Hepatocyte (in vitro differentiated cells): ENCODE measurements around the gene SORCS2.

Source experiments
- EZH2 ChIP-seq: fragments of 200-600 bp; sonication (generic); IDR thresholded peaks from 2 replicates; pipeline ENCODE4 v1.6.1; 2016; ENCODE audit warnings: antibody characterized with exemption, mild to moderate bottlenecking, borderline replicate concordance
- EZH2phosphoT487 ChIP-seq: fragments of 200-600 bp; sonication (generic); IDR thresholded peaks from one replicate; pipeline ENCODE4 v1.6.1; 2018; ENCODE audit warnings: antibody characterized with exemption, mild to moderate bottlenecking, low read depth, moderate library complexity; ENCODE audit not compliant: unreplicated experiment, severe bottlenecking

DNA sequence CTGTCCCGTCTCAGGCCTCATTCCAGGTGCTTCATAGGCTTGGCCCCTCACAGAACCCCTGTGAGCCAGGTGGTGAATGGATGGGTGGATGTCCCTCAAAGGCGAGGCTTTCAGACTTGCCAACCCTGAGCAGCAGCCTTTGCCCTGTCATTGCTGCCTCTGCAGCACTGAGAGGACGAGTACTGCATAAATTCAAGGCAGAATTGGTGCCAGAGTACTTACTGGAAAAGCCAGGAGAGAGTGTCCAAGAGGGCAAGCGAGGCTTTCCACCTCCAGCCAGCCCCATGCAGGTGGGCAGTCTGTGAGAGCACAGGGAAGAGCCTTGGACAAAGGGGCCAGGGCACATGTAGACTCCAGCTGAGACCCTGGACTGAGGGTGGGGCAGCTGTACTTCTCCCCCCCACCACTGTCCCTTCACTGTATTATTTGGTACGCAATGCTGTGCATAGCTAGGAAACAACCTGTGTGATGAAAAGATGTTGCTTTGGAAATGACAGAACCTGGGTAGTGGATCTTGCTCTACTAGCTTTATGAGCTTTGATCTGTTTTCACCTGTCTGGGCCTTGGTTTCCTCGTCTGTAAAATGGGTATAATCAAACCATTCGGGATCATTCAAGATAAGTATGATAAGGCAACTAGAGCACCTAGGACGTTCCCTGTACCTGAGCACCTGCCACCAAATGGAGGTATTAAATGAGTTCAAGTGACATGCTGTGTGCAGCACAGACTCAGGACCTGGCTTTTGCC lies 467.3 kb downstream of the SORCS2 start:
- TF ChIP-seq EZH2 (no peak), EZH2phosphoT487 (no peak)
